ENCODE measurements around the gene BEST4.

The BEST4 gene

GRCh38 chr1:44805311-44806024, 17.5 kb upstream of the BEST4 start:
- TF ChIP-seq CTCF (conservative IDR thresholded peaks at IDR 0.05; ENCODE audit: control insufficient read depth, insufficient read depth, low read depth, low read length): peak; percentile 4
- DNase-seq (ENCODE audit: low read depth): no peak
- no peak overlapping the region for H3K4me3 ChIP-seq (ENCODE audit: control insufficient read depth, low read depth, low read length)

DNA sequence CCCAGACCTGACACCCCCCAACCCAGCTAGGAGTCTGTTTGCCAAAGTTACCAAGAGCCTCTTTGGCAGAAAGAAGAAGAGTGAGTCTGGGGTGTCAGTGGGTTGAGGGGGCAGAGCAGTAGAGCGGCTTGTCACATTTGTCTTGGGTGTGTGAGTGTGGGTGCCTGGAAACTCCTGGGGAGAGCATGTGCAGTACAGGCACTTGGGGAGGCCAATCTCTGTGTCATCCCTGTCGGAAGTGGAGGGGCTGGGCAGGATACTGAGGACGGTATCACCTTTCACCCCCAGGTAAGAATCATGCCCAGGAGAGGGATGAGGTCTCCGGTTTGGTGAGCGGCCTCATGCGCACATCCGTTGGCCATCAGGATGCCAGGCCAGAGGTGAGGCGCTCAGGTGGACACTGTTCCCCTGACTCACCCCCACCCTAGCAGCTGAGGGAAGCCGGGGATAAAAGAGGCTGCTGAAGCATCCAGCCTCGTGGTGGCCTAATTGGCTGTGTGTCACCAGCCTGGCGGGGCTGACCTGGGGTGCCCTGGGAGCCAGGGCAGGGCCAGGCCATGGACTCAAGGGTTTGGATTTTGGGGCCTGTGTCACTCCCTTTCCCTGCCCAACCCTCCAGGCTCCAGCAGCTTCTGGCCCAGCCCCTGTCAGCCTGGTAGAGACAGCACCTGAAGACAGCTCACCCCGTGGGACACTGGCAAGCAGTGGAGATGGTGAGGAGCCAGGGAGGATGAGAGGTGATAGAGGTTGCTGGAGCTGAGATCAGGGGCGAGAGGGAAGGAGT, 15.5 kb upstream of the BEST4 start:
- TF ChIP-seq CTCF (conservative IDR thresholded peaks at IDR 0.05; ENCODE audit: control insufficient read depth, insufficient read depth, low read depth, low read length): no peak
- peak overlapping the region; percentile 4 for H3K4me3 ChIP-seq (ENCODE audit: control insufficient read depth, low read depth, low read length)
- no peak for DNase-seq (ENCODE audit: low read depth)

- peak overlapping the region; percentile 4 for H3K4me3 ChIP-seq (ENCODE audit: control insufficient read depth, low read depth, low read length)
- DNase-seq (ENCODE audit: low read depth): no peak
- no peak for TF ChIP-seq CTCF (conservative IDR thresholded peaks at IDR 0.05; ENCODE audit: control insufficient read depth, insufficient read depth, low read depth, low read length)
Measured at GRCh38 chr1:44803062-44803311, 15.0 kb upstream of the BEST4 start.

- H3K4me3 ChIP-seq (ENCODE audit: control insufficient read depth, low read depth, low read length): peak overlapping the region; percentile 84
- TF ChIP-seq CTCF (conservative IDR thresholded peaks at IDR 0.05; ENCODE audit: control insufficient read depth, insufficient read depth, low read depth, low read length): no peak
- DNase-seq (ENCODE audit: low read depth): no peak
Measured at GRCh38 chr1:44802306-44803061, 14.5 kb upstream of the BEST4 start.

DNA sequence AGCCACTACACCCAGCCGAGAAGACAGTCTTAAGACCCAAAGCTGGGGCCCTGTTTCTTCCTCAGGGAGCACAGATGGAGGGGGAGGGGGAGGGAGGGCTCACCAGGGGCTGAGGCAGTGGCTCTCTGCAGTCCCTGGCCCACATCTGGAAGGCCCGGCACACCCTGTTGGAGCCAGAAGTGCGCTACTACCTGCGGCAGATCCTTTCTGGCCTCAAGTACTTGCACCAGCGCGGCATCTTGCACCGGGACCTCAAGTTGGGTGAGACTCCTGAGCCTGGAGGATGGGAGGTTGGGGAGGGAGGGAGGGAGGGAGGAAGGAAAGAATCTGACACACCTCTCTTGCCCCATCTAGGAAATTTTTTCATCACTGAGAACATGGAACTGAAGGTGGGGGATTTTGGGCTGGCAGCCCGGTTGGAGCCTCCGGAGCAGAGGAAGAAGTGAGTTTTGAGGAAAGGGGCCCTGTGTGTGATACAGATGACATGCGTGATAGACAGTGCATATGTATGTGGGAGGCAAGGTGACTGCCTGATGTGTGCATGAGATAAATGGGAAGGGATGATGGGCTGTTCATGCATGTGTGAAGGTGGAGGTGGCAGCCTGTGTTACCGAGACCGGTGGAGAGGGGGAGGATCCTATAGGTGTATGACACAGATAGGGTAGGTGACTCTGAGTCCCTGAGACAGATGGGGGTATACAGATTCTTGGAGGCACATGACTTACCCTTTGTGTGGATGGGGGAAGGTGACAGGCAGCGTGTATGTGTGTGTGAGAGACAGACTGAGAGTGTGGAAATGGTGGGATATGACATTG, 13.7 kb upstream of the BEST4 start:
- no peak for TF ChIP-seq CTCF (conservative IDR thresholded peaks at IDR 0.05; ENCODE audit: control insufficient read depth, insufficient read depth, low read depth, low read length)
- DNase-seq (ENCODE audit: low read depth): no peak

More for the DNA sequence above, 13.7 kb upstream of the BEST4 start:
- peak overlapping the region; percentile 84 for H3K4me3 ChIP-seq (ENCODE audit: control insufficient read depth, low read depth, low read length)
